H1 (cell line): ENCODE measurements around the gene CBX4. TPM values are rescaled to one million over a fixed set of nuclear protein-coding genes. Genes with fewer than 3 reads are reported as not detected.

Experiments
- CTCF ChIA-PET: fragments of 300-600 bp; sonication (Branson Sonifier 250); formaldehyde crosslinking; loops from one replicate; lab custom pipeline; 2021; ENCODE audit not compliant: partially characterized antibody; lab: Charles Lee
- POLR2A ChIA-PET: fragments of 300-600 bp; sonication (Branson Sonifier 250); formaldehyde crosslinking; loops from one replicate; lab custom pipeline; 2021; ENCODE audit warnings: inconsistent platforms; ENCODE audit not compliant: partially characterized antibody; lab: Charles Lee
- DNase-seq, 2 experiments: peaks; one replicate each; pipeline versions ENCODE4 v3.0.0 to v3.0.0-alpha.2; 2010 to 2022; ENCODE audit warnings: low spot score in 2 of 2, low read depth in 1 of 2, mixed read lengths in 1 of 2
- FAIRE-seq: peaks from 2 replicates; lab custom pipeline; 2011; peaks lifted over from hg19 to GRCh38; lab: Jason Lieb, UNC
- H2AFZ ChIP-seq: 2 replicates; pipeline ENCODE4 v1.8.1; 2012; ENCODE audit warnings: low read length, inconsistent platforms
- H2AK5ac ChIP-seq: 2 replicates; pipeline ENCODE4 v1.6.1; 2013; ENCODE audit warnings: low read depth, low read length
- H2BK120ac ChIP-seq: replicated peaks from 2 replicates; pipeline ENCODE3; 2013; ENCODE audit warnings: low read depth, low read length, inconsistent platforms
- H2BK12ac ChIP-seq: 2 replicates; pipeline ENCODE4 v1.6.1; 2013; ENCODE audit warnings: low read depth, low read length
- H2BK15ac ChIP-seq: 2 replicates; pipeline ENCODE4 v1.6.1; 2013; ENCODE audit warnings: low read length
- H2BK20ac ChIP-seq: 2 replicates; pipeline ENCODE4 v1.6.1; 2013; ENCODE audit warnings: low read length
- H2BK5ac ChIP-seq: 2 replicates; pipeline ENCODE4 v1.6.1; 2013; ENCODE audit warnings: low read depth, low read length
- H3K14ac ChIP-seq: 2 replicates; pipeline ENCODE4 v1.6.1; 2013; ENCODE audit warnings: inconsistent platforms; ENCODE audit not compliant: insufficient read length
- H3K18ac ChIP-seq: 2 replicates; pipeline ENCODE4 v1.6.1; 2013; ENCODE audit warnings: low read length; ENCODE audit errors: extremely low read depth
- H3K23ac ChIP-seq: 2 replicates; pipeline ENCODE4 v1.6.1; 2013; ENCODE audit warnings: inconsistent platforms; ENCODE audit not compliant: insufficient read length
- H3K23me2 ChIP-seq: 2 replicates; pipeline ENCODE4 v1.6.1; 2013; ENCODE audit warnings: low read depth, low read length
- H3K27ac ChIP-seq: 2 replicates; pipeline ENCODE4 v1.6.1; 2011; ENCODE audit warnings: low read depth, low read length, inconsistent platforms
- H3K27me3 ChIP-seq, 4 experiments: replicated peaks in 1 of 4; 1 replicate in 1 of 4; 2 replicates in 3 of 4; pipeline versions ENCODE4 v1.6.1 to v1.8.1; 2011 to 2013; ENCODE audit warnings: low read length in 3 of 4, mild to moderate bottlenecking in 3 of 4, inconsistent platforms in 2 of 4, mixed read lengths in 2 of 4, moderate library complexity in 1 of 4; ENCODE audit not compliant: control insufficient read depth in 3 of 4, insufficient read depth in 3 of 4; ENCODE audit errors: extremely low read depth in 1 of 4
- H3K36me3 ChIP-seq, 4 experiments: 2 replicates each; pipeline versions ENCODE4 v1.6.1 to v1.8.1; 2011 to 2013; ENCODE audit warnings: mild to moderate bottlenecking in 4 of 4, low read length in 3 of 4, moderate library complexity in 2 of 4, control low read depth in 1 of 4, inconsistent platforms in 1 of 4; ENCODE audit not compliant: insufficient read depth in 4 of 4, control insufficient read depth in 2 of 4
- H3K4ac ChIP-seq: replicated peaks from 2 replicates; pipeline ENCODE3; 2013; ENCODE audit warnings: low read length, low read depth, mixed read lengths, inconsistent platforms; ENCODE audit not compliant: insufficient read length
- H3K4me1 ChIP-seq, 4 experiments: replicated peaks in 1 of 4; 1 replicate in 1 of 4; 2 replicates in 3 of 4; pipeline versions ENCODE4 v1.6.1 to v1.8.1; 2011 to 2013; ENCODE audit warnings: low read length in 3 of 4, inconsistent platforms in 2 of 4, mixed read lengths in 1 of 4; ENCODE audit not compliant: insufficient read depth in 4 of 4, control insufficient read depth in 3 of 4
- H3K4me2 ChIP-seq, 2 experiments: 2 replicates each; pipeline versions ENCODE4 v1.6.1 to v1.8.1; 2011 to 2013; ENCODE audit warnings: low read depth in 2 of 2, low read length in 2 of 2, control low read depth in 1 of 2, inconsistent platforms in 1 of 2, mild to moderate bottlenecking in 1 of 2; ENCODE audit not compliant: insufficient read depth in 1 of 2
- H3K4me3 ChIP-seq, 4 experiments: fragments of 200-600, 300-600 bp in 1 of 4; sonication (generic), shearing (Covaris generic), sonication (Bioruptor Twin) in 1 of 4; 2 replicates each; pipeline versions ENCODE4 v1.5.1 to v1.8.1; 2011 to 2016; ENCODE audit warnings: low read length in 4 of 4, low read depth in 3 of 4, control low read depth in 2 of 4, inconsistent platforms in 2 of 4, mild to moderate bottlenecking in 2 of 4, mixed read lengths in 1 of 4, moderate library complexity in 1 of 4; ENCODE audit not compliant: insufficient read depth in 2 of 4; ENCODE audit errors: extremely low read depth in 1 of 4
- H3K56ac ChIP-seq: replicated peaks from 2 replicates; pipeline ENCODE3; 2013; ENCODE audit warnings: low read depth, mild to moderate bottlenecking, mixed read lengths, low read length, inconsistent platforms; ENCODE audit not compliant: insufficient read length
- H3K79me1 ChIP-seq: 2 replicates; pipeline ENCODE4 v1.6.1; 2013; ENCODE audit warnings: low read depth, low read length, control low read depth
- H3K79me2 ChIP-seq, 2 experiments: 2 replicates each; pipeline versions ENCODE4 v1.6.1 to v1.8.1; 2012 to 2013; ENCODE audit warnings: low read length in 2 of 2, mild to moderate bottlenecking in 2 of 2, inconsistent platforms in 1 of 2; ENCODE audit not compliant: insufficient read depth in 2 of 2, control insufficient read depth in 1 of 2
- H3K9ac ChIP-seq, 4 experiments: replicated peaks in 1 of 4; 1 replicate in 1 of 4; 2 replicates in 3 of 4; pipeline versions ENCODE4 v1.6.1 to v1.8.1; 2011 to 2013; ENCODE audit warnings: low read depth in 3 of 4, low read length in 3 of 4, control low read depth in 2 of 4, mild to moderate bottlenecking in 2 of 4, moderate library complexity in 2 of 4, inconsistent platforms in 1 of 4; ENCODE audit errors: extremely low read depth in 1 of 4
- H3K9me3 ChIP-seq, 2 experiments: 2 replicates each; pipeline versions ENCODE4 v1.6.1 to v1.8.1; 2012 to 2013; ENCODE audit warnings: mild to moderate bottlenecking in 2 of 2, moderate library complexity in 2 of 2, control low read depth in 1 of 2, inconsistent platforms in 1 of 2, low read depth in 1 of 2, low read length in 1 of 2, mixed read lengths in 1 of 2; ENCODE audit not compliant: insufficient read depth in 2 of 2
- H4K20me1 ChIP-seq, 2 experiments: replicated peaks in 1 of 2; 2 replicates each; pipeline versions ENCODE3 to v1.8.1; 2011 to 2013; ENCODE audit warnings: inconsistent platforms in 2 of 2, low read length in 2 of 2, mild to moderate bottlenecking in 1 of 2; ENCODE audit not compliant: insufficient read depth in 2 of 2, control insufficient read depth in 1 of 2
- H4K5ac ChIP-seq: 2 replicates; pipeline ENCODE4 v1.6.1; 2013; ENCODE audit warnings: low read length, low read depth, mixed read lengths, inconsistent platforms; ENCODE audit not compliant: insufficient read length
- H4K8ac ChIP-seq: 2 replicates; pipeline ENCODE4 v1.8.0; 2013; ENCODE audit warnings: mild to moderate bottlenecking, moderate library complexity, low read length, inconsistent platforms; ENCODE audit not compliant: insufficient read depth; ENCODE audit errors: extremely low read depth
- H4K91ac ChIP-seq: replicated peaks from 2 replicates; pipeline ENCODE3; 2013; ENCODE audit warnings: low read length, mixed read lengths, inconsistent platforms; ENCODE audit not compliant: insufficient read length
- GABPA ChIP-seq: IDR thresholded peaks from 2 replicates; pipeline ENCODE4 v1.6.1; 2011; ENCODE audit warnings: mild to moderate bottlenecking, low read length, moderate library complexity, borderline replicate concordance; ENCODE audit not compliant: insufficient read depth
- KDM1A ChIP-seq: fragments of 200-600, 300-600 bp; sonication (generic); IDR thresholded peaks from 2 replicates; pipeline ENCODE4 v1.7.1; 2016; ENCODE audit warnings: mild to moderate bottlenecking, low read length, borderline replicate concordance
- SAP30 ChIP-seq: fragments of 300-600 bp; sonication (generic); IDR thresholded peaks from 2 replicates; pipeline ENCODE4 v1.7.1; 2012; ENCODE audit warnings: low read length, moderate library complexity, mild to moderate bottlenecking, inconsistent platforms; ENCODE audit not compliant: insufficient read depth, insufficient replicate concordance
- WGBS, 2 experiments: shearing (Covaris generic) in 1 of 2; methylation state at CpG; one replicate each; pipeline versions ENCODE4 v1.1.6 to v1.1.7; 2013 to 2015; ENCODE audit warnings: low lambda C conversion rate in 2 of 2, mixed read lengths in 2 of 2, inconsistent platforms in 1 of 2, low coverage in 1 of 2, missing lambda C conversion rate in 1 of 2; ENCODE audit not compliant: insufficient replicate concordance in 2 of 2, insufficient coverage in 1 of 2, insufficient read length in 1 of 2; ENCODE audit errors: extremely low coverage in 1 of 2, missing lambda C conversion rate in 1 of 2; 5-methylcytosine and 5-hydroxymethylcytosine counted together
- long read RNA-seq, 2 experiments: library from RNA in 1 of 2; library from capped mRNA in 1 of 2; stranded (forward); transcript quantifications; one replicate each; pipeline ENCODE4 v2.0.0, GENCODE V29; 2021; ENCODE audit warnings: inconsistent platforms in 1 of 2
- polyA minus RNA-seq, 3 experiments: library from RNA; depleted of rRNA, polyadenylated mRNA; stranded (reverse); fragments of >200 nt; gene quantifications; 1 replicate in 2 of 3; 2 replicates in 1 of 3; pipeline ENCODE4 v1.2.3, GENCODE V29; 2011
- polyA plus RNA-seq, 7 experiments: library from polyadenylated mRNA; depleted of rRNA in 3 of 7; stranded (reverse) in 5 of 7; unstranded in 2 of 7; fragments of >200 nt in 5 of 7; fragments of 200-250 nt in 2 of 7; gene quantifications; 1 replicate in 5 of 7; 2 replicates in 1 of 7; 4 replicates in 1 of 7; pipeline versions ENCODE4 v1.2.1 to v1.2.3, GENCODE V29; 2011 to 2013; ENCODE audit warnings: missing spikeins in 2 of 7, mixed read lengths in 2 of 7
- total RNA-seq: library from RNA; stranded (reverse); fragmentation: NEBNext Ultra II Directional; extraction: Animal tissue kit (Norgen Biotek cat#: 25700); gene quantifications from 2 replicates; pipeline ENCODE4 v1.2.1, GENCODE V29; 2021
- TF ChIP-seq, protein P1 (sequence below): IDR thresholded peaks from 2 replicates; pipeline ENCODE4 v1.6.1; 2012; ENCODE audit warnings: inconsistent platforms

CBX4 gene
- total RNA-seq = 3.2 and 4.0 TPM in 2 replicates
- 1.8 and 3.6 TPM in 2 replicates for polyA plus RNA-seq (2011; rRNA removed)
- polyA plus RNA-seq (2011; cell fraction: cytosol; rRNA removed) = 3.5 TPM
- 5.3 TPM for polyA plus RNA-seq (2011; cell fraction: nucleus; rRNA removed)
- polyA plus RNA-seq (2012, experiment 1 of 2) = 0.79 to 2.9 TPM (median 2.4 TPM) in 4 replicates
- polyA plus RNA-seq (2012, experiment 2 of 2) = 1.8 TPM
- polyA plus RNA-seq (2013, experiment 1 of 2) = 2.0 TPM
- polyA plus RNA-seq (2013, experiment 2 of 2) = 1.9 TPM
- 1.9 and 3.6 TPM in 2 replicates for polyA minus RNA-seq (2011; rRNA and poly(A)+ RNA removed)
- 13.8 TPM for polyA minus RNA-seq (2011; cell fraction: cytosol; rRNA and poly(A)+ RNA removed)
- polyA minus RNA-seq (2011; cell fraction: nucleus; rRNA and poly(A)+ RNA removed) = 6.5 TPM
- long read RNA-seq, experiment 1, partial matches to known transcripts = 0 of 2 reads
- long read RNA-seq, experiment 1, other reads (novel, unspliced or antisense) = 2 of 2 reads
- long read RNA-seq, experiment 2 = 0 reads

DNA sequence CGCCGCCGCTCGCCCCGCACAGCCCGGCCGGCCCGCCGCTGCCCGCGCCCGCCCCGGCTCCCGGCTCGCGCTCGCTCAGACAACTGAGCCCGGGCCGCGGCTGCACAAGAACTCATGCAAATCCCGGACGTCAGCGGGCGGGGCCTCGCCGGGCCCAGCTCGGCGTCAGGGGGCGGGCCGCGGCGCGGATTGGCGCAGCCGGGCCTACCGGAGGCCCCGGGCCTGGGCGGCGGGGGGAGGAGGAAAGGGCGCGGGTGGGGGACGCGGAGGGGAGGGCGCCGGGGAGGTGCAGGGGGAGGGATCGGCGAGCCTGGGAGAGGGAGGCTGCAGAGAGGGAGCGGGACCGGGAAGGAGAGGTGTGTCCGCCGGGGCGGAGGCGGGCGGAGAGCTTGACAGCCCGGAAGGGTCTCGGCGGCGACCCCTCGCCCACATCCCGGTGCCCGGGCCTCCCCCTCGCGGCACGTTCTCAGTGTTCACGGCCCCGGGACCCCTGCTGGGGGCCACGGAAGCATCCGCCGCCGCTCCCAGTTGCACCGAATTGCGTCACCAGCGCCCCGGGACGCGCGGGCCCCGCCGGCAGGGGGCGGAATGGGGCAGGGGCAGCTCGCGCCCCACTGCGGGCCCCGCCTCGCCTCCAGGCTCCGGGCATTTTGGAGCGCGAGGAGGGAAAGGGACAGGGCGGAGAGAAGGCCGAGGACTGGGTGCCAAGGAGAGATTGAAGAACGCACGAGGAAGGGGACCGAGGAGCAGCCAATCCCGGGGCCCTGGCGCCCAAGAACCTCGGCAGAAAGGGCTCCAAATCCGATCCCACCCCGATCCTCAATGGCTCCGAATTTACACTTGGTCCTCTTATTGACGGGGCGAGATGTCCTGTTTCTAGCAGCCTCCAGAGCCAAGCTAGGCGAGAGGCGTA is at the start of gene CBX4:
CBX4 (minus strand) TSS at position 85 of the 913 bp plus-strand sequence. CDS start 189 bp downstream, outside the sequence.
- H4K91ac ChIP-seq = no peak within 1 kb of the TSS
- H3K4me2 ChIP-seq = peak within 1 kb of the TSS; percentile 77 to 88
- H3K14ac ChIP-seq = no peak within 1 kb of the TSS
- no peak within 1 kb of the TSS for H2AK5ac ChIP-seq
- H2BK12ac ChIP-seq = peak within 1 kb of the TSS; percentile 85; the same call in 1 of the 2 replicates
- H3K4me3 ChIP-seq = peak within 1 kb of the TSS; percentile 43 to 63 (median 60)
- H3K27ac ChIP-seq = no peak within 1 kb of the TSS
- 5% methylated on average over 37 of the region's 103 CpGs; no CpG with 5 or more reads in 1 of the 2 experiments for WGBS, 2 experiments
- peaks cover 11 to 19% of the 10 kb centered on the region in 2 experiments for H4K20me1 ChIP-seq
- peak within 1 kb of the TSS; percentile 48 for H3K18ac ChIP-seq
- H4K8ac ChIP-seq = peak within 1 kb of the TSS; percentile 65
- H2BK5ac ChIP-seq = no peak within 1 kb of the TSS
- no peak within 1 kb of the TSS for H4K5ac ChIP-seq
- H2BK120ac ChIP-seq = no peak within 1 kb of the TSS
- FAIRE-seq (no peak), DNase-seq (peak in 1 of 2 experiments; percentile 85)
- CTCF ChIA-PET = interaction anchor here (0.6 to 11.6 kb wide), 23 partner anchors 9 to 351 kb away, joined by 3 to 181 read pairs (median 5); partner anchors contain the start of gene CBX2
- H3K9me3 ChIP-seq = peaks cover 0 to 8% of the 10 kb centered on the region in 2 experiments; a peak in 2 of 4 replicates
- no peaks in the 10 kb centered on the region for H3K79me1 ChIP-seq
- peak within 1 kb of the TSS in 1 of 4 experiments; percentile 3; a peak in 1 of 7 replicates for H3K9ac ChIP-seq
- POLR2A ChIA-PET = interaction anchor here (0.6 to 7.6 kb wide), 22 partner anchors 9 to 1152 kb away, joined by 3 to 111 read pairs (median 4); partner anchors contain the start of genes CBX8 and CHMP6
- no peaks in the 10 kb centered on the region for H3K79me2 ChIP-seq
- H3K23ac ChIP-seq = no peak within 1 kb of the TSS
- H3K23me2 ChIP-seq = peaks cover 19% of the 10 kb centered on the region; the same call in 1 of the 2 replicates
- no peak within 1 kb of the TSS for H3K4ac ChIP-seq
- H2BK15ac ChIP-seq = peak within 1 kb of the TSS; percentile 53; the same call in 1 of the 2 replicates
- H2AFZ ChIP-seq = no peak within 1 kb of the TSS; the same call in 1 of the 2 replicates
- H3K4me1 ChIP-seq = peaks cover 6 to 51% (median 38%) of the 10 kb centered on the region in 4 experiments
- H3K27me3 ChIP-seq = peaks cover 63 to 87% (median 84%) of the 10 kb centered on the region in 4 experiments
- peaks cover 0 to 16% (median 0%) of the 10 kb centered on the region in 4 experiments; a peak in 1 of 8 replicates for H3K36me3 ChIP-seq
- no peak within 1 kb of the TSS for H2BK20ac ChIP-seq
- H3K56ac ChIP-seq = no peak within 1 kb of the TSS
- TF ChIP-seq KDM1A (peak; percentile 69; the same call in 1 of the 2 replicates), GABPA (no peak; the same call in 1 of the 2 replicates), SAP30 (no peak)
- TF ChIP-seq, protein P1, sequence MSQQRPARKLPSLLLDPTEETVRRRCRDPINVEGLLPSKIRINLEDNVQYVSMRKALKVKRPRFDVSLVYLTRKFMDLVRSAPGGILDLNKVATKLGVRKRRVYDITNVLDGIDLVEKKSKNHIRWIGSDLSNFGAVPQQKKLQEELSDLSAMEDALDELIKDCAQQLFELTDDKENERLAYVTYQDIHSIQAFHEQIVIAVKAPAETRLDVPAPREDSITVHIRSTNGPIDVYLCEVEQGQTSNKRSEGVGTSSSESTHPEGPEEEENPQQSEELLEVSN = no peak; the same call in none of the 2 replicates
